Measurements from ENCODE around the gene VSX1. TPM values are rescaled to one million over a fixed set of nuclear protein-coding genes. Genes with fewer than 3 reads are reported as not detected.
A peak's percentile ranks its signal among the peaks of the same experiment; 100 is the strongest.

VSX1 gene
- polyA plus RNA-seq, 1 donor: 0.03 TPM

DNA sequence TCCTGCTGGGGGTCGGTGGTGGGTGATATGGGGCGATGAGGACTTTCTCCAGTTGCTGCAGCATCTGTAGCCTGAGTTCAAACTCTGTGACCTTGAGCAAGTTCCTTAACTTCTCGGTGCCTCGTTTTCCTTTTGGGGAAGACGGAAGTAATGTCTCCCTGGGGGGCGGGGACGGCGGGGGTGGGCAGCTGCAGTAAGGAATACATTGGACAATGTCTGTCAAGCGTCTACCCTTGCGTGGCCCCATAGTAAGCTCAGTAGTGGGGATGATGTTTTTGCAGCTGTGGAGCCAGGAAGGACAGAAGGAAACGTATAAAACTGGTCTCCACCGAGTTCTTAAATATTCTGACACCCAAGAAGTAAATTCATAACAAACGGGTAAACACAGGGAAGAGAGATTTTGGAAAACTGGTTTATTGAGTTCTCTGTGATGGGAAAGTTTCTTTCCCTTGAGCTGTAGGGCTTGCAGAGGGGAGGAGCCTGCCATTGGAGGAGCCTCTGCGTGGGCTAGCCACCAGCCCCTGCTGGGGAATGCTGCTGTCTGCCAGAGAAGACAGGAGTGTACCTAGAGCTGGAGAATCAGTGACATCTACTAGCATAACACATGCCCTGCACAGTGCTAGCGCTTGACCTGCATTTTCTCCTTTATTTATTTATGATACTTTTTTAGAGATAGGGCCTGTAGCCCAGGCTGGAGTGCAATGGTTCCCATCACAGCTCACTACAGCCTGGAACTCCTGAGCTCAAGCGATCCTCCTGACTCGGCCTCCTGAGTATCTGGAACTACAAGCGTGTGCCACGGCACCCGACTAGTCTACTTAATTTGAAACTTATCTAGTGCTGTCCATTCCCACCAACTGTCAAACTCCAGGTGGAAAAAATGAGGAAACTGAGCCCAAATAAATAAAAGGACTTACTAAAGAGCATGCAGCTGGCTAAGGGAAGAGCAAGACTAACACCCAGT, 22.8 kb downstream of the VSX1 start:
- DNase-seq: peak in 1 of 2 donors; percentile 41
- H3K36me3 ChIP-seq (ENCODE audit: control insufficient read depth, insufficient read depth, low read length): peaks cover 6% of the 10 kb centered on the region
- peak overlapping the region; percentile 85 for H3K4me3 ChIP-seq (ENCODE audit: low read length)
- no peaks in the 10 kb centered on the region for H3K9me3 ChIP-seq (ENCODE audit: control insufficient read depth, low read depth, low read length)
- H3K4me1 ChIP-seq (ENCODE audit: control insufficient read depth, insufficient read depth, low read length): peaks cover 46% of the 10 kb centered on the region
- no peaks in the 10 kb centered on the region for H3K27me3 ChIP-seq (ENCODE audit: control insufficient read depth, insufficient read depth, low read length)
- WGBS (ENCODE audit: insufficient coverage, low lambda C conversion rate): 46% methylated on average over 3 of the region's 20 CpGs
- peak overlapping the region; percentile 97 for H3K27ac ChIP-seq (ENCODE audit: low read length)

GRCh38 chr20:25058051-25058846, 23.7 kb downstream of the VSX1 start, which contains the start of gene ACSS1:
Gene ACSS1, minus strand, starts transcription at chr20:25058139. Its CDS starts 37 bp downstream, at chr20:25058102.
- peak within 1 kb of the TSS; percentile 85 for H3K4me3 ChIP-seq (ENCODE audit: low read length)
- no CpG with 5 or more reads among the region's 56 CpGs for WGBS (ENCODE audit: insufficient coverage, low lambda C conversion rate)
- no peaks in the 10 kb centered on the region for H3K9me3 ChIP-seq (ENCODE audit: control insufficient read depth, low read depth, low read length)
- H3K36me3 ChIP-seq (ENCODE audit: control insufficient read depth, insufficient read depth, low read length): peaks cover 6% of the 10 kb centered on the region
- H3K27me3 ChIP-seq (ENCODE audit: control insufficient read depth, insufficient read depth, low read length): no peaks in the 10 kb centered on the region
- peak; percentile 63 to 86 for DNase-seq
- H3K4me1 ChIP-seq (ENCODE audit: control insufficient read depth, insufficient read depth, low read length): peaks cover 54% of the 10 kb centered on the region
- H3K27ac ChIP-seq (ENCODE audit: low read length): peak within 1 kb of the TSS; percentile 97

DNA sequence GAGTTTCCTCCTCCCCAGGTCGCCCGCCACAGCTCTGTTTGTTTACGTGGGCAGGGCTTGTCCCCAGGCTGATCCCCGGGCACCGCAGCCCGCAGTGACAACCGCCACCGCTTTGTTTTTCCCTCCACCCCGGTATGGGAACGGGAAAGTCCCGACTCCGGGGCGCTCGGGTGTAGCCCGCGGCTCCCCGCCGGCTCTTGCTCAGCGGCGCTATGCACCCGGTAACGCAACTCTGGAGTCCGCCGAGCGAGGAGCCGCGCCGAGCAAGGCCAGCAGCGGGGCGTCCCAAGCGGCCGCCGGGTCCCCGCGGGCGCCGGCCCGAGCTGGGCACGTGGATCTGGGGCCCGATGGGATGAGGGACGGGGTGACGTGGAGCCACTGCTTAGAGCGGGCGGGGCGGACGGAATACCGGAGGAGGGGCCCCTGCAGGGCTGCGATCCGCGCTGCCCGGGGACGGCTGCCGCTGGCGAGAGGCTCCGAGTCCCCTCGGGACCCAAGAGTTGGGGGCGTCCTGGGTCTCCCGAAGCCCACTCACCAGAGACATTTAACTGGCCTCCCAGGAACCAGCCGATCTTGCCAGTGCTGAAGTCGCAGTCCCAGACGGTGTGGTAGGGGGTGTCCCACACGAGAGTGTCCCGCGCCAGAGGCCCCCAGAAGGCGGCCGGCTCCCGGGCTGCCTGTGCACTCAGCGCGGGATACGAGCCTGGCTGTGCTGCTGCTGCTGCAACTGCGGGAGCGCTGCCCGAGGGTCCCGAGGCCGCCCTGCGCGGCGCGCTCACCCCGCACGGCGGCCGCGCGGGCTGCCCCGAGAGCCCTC, 24.5 kb downstream of the VSX1 start:
- no peaks in the 10 kb centered on the region for H3K27me3 ChIP-seq (ENCODE audit: control insufficient read depth, insufficient read depth, low read length)
- peaks cover 61% of the 10 kb centered on the region for H3K4me1 ChIP-seq (ENCODE audit: control insufficient read depth, insufficient read depth, low read length)
- H3K4me3 ChIP-seq (ENCODE audit: low read length): peak overlapping the region; percentile 85
- H3K36me3 ChIP-seq (ENCODE audit: control insufficient read depth, insufficient read depth, low read length): peaks cover 6% of the 10 kb centered on the region
- no CpG with 5 or more reads among the region's 86 CpGs for WGBS (ENCODE audit: insufficient coverage, low lambda C conversion rate)
- H3K27ac ChIP-seq (ENCODE audit: low read length): peak overlapping the region; percentile 97
- peak; percentile 74 to 86 for DNase-seq
- no peaks in the 10 kb centered on the region for H3K9me3 ChIP-seq (ENCODE audit: control insufficient read depth, low read depth, low read length)

GRCh38 chr20:25056690-25057233, 25.2 kb downstream of the VSX1 start:
- Histone ChIP-seq H3K36me3 (ENCODE audit: control insufficient read depth, insufficient read depth, low read length) (peaks cover 8% of the 10 kb centered on the region), H3K4me3 (ENCODE audit: low read length) (peak overlapping the region; percentile 85), H3K4me1 (ENCODE audit: control insufficient read depth, insufficient read depth, low read length) (peaks cover 62% of the 10 kb centered on the region), H3K27me3 (ENCODE audit: control insufficient read depth, insufficient read depth, low read length) (no peaks in the 10 kb centered on the region), H3K27ac (ENCODE audit: low read length) (peak overlapping the region; percentile 97), H3K9me3 (ENCODE audit: control insufficient read depth, low read depth, low read length) (no peaks in the 10 kb centered on the region)
- no CpG with 5 or more reads among the region's 24 CpGs for WGBS (ENCODE audit: insufficient coverage, low lambda C conversion rate)
- DNase-seq: no peak

DNA sequence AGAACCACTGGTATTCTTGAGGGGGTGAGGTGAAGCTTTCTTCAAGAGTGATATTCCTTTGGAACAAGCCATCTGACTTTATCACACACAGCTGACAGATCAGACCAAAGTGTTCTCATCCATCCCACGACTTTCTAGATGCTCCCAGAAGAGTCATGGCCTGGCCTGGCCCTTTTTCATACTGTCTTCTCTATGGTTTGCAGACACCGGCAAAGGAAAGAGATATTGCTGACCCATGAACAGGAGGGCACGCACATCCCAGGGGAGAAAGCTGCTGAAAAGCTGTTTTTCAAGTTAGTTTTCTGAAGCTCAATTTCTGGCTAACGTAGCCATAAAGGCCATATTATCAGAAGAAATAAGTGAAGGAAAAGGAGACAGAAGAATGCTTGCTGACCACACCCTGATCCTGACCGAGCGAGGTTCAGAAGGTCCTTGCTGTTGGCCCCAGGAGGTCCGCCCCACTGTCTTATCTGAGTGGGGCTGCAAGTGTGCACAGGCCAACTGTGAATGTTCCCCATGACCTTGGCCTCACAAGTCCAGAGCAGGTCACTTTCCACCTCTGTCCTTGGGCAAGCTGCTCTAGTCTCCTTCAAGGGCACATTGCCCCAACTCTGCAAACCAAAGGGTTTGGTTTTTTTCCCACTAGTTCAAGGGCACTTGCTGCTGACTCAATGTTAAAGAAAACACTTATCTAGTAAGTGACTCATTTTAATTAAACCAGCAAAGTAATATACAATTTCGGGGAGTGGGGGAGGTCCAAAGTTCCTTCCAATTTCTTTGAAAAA, 26.0 kb downstream of the VSX1 start:
- Histone ChIP-seq H3K27ac (ENCODE audit: low read length) (peak overlapping the region; percentile 97), H3K4me3 (ENCODE audit: low read length) (peak overlapping the region; percentile 85), H3K4me1 (ENCODE audit: control insufficient read depth, insufficient read depth, low read length) (peaks cover 56% of the 10 kb centered on the region), H3K36me3 (ENCODE audit: control insufficient read depth, insufficient read depth, low read length) (peaks cover 16% of the 10 kb centered on the region), H3K9me3 (ENCODE audit: control insufficient read depth, low read depth, low read length) (no peaks in the 10 kb centered on the region), H3K27me3 (ENCODE audit: control insufficient read depth, insufficient read depth, low read length) (no peaks in the 10 kb centered on the region)
- DNase-seq: peak; percentile 83 to 90
- 50% methylated on average over 1 of the region's 8 CpGs for WGBS (ENCODE audit: insufficient coverage, low lambda C conversion rate)

DNA sequence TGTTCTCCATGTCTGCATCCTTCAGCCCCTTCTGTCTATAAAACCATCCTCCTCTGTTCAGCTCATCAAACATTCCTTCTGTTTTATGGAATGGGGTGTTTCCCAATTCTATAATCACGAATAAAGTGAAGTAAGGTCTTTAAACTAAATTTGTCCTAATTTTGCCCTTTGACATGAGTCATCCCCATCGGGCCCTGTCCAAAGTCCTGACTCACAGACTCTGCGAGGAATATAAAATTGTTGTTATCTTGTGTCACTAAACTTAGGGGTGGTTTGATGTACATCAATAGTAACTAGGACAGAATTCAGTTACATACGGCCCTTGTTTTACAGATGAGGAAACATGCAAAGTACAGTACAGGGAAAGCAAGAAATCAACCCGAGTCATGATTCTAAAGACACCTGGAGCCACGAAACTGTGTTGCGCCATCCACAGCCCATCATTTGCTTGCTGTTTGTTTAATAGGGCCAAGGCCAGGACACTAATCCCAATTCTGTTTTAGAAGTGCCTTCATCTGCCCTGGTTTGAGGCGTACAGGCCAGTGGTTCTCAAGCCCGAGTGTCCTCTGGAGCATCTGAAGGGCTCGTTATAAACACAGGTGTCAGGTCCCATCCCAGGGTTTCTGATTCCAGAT, 26.8 kb downstream of the VSX1 start:
- peak in 1 of 2 donors; percentile 40 for DNase-seq
- whole genome bisulfite sequencing (ENCODE audit: insufficient coverage, low lambda C conversion rate): no CpG with 5 or more reads among the region's 10 CpGs
- Histone ChIP-seq H3K9me3 (ENCODE audit: control insufficient read depth, low read depth, low read length) (no peaks in the 10 kb centered on the region), H3K27ac (ENCODE audit: low read length) (peak overlapping the region; percentile 97), H3K4me1 (ENCODE audit: control insufficient read depth, insufficient read depth, low read length) (peaks cover 52% of the 10 kb centered on the region), H3K36me3 (ENCODE audit: control insufficient read depth, insufficient read depth, low read length) (peaks cover 23% of the 10 kb centered on the region), H3K4me3 (ENCODE audit: low read length) (peak overlapping the region; percentile 4), H3K27me3 (ENCODE audit: control insufficient read depth, insufficient read depth, low read length) (no peaks in the 10 kb centered on the region)

DNA sequence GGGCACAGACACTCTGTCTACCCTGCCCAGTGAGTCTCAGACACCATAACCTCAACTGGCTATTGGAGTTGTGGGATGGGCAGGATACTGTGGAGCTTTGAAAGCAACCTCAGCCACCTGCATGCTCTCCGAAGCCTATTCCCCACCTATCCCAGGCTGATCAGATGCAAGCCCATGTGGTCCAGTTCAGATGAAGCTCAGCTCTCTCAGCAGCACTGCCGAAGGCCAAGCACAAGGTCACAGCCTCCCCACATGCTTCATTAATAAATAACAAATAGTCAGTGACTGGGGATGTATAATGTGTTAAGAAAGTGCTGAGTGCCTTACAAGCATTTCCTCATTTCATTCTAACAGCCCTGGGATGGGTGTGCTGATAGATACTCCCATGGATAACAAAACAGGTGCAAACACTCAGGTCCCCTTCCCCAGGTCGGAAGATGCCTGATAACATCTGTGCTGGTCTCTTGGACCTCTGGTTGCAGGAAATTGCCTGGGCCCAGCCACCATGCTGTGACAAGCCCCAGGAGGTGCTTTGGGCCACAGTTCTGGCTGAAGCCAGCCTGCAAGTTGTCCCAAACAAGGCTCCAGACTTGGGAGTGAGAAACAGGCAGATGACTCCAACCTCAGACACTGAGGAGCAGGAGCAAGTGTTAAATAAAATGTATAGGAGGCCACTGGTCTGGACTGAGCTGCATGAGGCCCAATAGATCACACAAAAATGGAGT, 27.7 kb downstream of the VSX1 start:
- WGBS (ENCODE audit: insufficient coverage, low lambda C conversion rate): no CpG with 5 or more reads among the region's 3 CpGs
- H3K27ac ChIP-seq (ENCODE audit: low read length): peak overlapping the region; percentile 97
- no peaks in the 10 kb centered on the region for H3K27me3 ChIP-seq (ENCODE audit: control insufficient read depth, insufficient read depth, low read length)
- H3K9me3 ChIP-seq (ENCODE audit: control insufficient read depth, low read depth, low read length): no peaks in the 10 kb centered on the region
- peak; percentile 61 to 76 for DNase-seq
- peaks cover 28% of the 10 kb centered on the region for H3K36me3 ChIP-seq (ENCODE audit: control insufficient read depth, insufficient read depth, low read length)
- H3K4me3 ChIP-seq (ENCODE audit: low read length): no peak overlapping the region
- peaks cover 54% of the 10 kb centered on the region for H3K4me1 ChIP-seq (ENCODE audit: control insufficient read depth, insufficient read depth, low read length)

- H3K4me1 ChIP-seq (ENCODE audit: control insufficient read depth, insufficient read depth, low read length): peaks cover 47% of the 10 kb centered on the region
- WGBS (ENCODE audit: insufficient coverage, low lambda C conversion rate): no CpG with 5 or more reads among the region's 11 CpGs
- H3K4me3 ChIP-seq (ENCODE audit: low read length): no peak overlapping the region
- peak in 1 of 2 donors; percentile 38 for DNase-seq
- H3K27ac ChIP-seq (ENCODE audit: low read length): peak overlapping the region; percentile 97
- no peaks in the 10 kb centered on the region for H3K9me3 ChIP-seq (ENCODE audit: control insufficient read depth, low read depth, low read length)
- H3K27me3 ChIP-seq (ENCODE audit: control insufficient read depth, insufficient read depth, low read length): no peaks in the 10 kb centered on the region
- H3K36me3 ChIP-seq (ENCODE audit: control insufficient read depth, insufficient read depth, low read length): peaks cover 28% of the 10 kb centered on the region
Observed at GRCh38 chr20:25053255-25054031, 28.5 kb downstream of the VSX1 start.
